Measurements from ENCODE around the gene TLN1.

The TLN1 gene

DNA sequence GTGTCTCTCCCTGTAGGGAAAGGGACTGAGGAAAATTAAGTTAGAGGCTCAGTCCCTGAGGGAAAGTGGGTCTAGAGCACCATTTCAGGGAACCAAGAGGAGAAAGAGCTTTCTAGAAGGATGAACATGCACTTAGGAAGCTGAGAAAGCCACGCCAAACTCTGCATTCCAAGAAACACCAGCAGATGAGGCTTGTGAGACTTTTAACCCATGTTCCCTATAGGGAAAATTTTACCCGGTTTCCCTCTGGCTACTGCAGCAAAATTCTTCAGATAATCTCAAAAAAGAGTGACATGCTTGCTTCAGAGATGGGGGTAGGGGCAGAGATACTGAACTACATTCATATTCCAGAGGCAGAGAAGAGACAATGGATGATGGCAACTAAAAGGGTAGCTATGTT, 8.6 kb downstream of the TLN1 start (continued):
- TF ChIP-seq, protein P1, sequence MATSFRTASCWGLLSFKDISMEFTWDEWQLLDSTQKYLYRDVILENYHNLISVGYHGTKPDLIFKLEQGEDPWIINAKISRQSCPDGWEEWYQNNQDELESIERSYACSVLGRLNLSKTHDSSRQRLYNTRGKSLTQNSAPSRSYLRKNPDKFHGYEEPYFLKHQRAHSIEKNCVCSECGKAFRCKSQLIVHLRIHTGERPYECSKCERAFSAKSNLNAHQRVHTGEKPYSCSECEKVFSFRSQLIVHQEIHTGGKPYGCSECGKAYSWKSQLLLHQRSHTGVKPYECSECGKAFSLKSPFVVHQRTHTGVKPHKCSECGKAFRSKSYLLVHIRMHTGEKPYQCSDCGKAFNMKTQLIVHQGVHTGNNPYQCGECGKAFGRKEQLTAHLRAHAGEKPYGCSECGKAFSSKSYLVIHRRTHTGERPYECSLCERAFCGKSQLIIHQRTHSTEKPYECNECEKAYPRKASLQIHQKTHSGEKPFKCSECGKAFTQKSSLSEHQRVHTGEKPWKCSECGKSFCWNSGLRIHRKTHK (tag by site-specific recombination; IDR thresholded peaks at IDR 0.05): no peak

DNA sequence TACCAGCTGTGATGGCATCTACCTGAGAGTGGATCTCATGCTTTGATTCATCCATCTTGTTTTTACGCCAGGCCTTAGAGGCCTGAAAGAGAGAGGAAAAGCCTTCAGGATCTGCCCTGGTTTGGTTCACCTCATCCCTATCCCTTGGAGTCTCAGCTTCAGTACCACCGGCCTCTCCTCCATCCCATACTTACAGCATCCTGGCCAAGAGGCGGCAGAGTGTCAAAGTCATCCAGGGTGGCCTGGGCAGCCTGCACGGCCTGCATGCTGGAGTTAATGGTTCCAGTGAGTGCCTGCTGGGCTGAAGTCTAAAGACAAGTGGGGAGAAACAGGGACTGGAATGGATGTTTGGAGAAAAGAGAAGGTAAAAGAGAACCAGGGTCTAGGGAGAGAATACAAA, 12.4 kb downstream of the TLN1 start:
- TF ChIP-seq ZNF530 (tag by site-specific recombination; IDR thresholded peaks at IDR 0.05; ENCODE audit: low read depth): no peak
- TF ChIP-seq ZSCAN23 (tag by site-specific recombination; IDR thresholded peaks at IDR 0.05): no peak
- TF ChIP-seq, protein P2, sequence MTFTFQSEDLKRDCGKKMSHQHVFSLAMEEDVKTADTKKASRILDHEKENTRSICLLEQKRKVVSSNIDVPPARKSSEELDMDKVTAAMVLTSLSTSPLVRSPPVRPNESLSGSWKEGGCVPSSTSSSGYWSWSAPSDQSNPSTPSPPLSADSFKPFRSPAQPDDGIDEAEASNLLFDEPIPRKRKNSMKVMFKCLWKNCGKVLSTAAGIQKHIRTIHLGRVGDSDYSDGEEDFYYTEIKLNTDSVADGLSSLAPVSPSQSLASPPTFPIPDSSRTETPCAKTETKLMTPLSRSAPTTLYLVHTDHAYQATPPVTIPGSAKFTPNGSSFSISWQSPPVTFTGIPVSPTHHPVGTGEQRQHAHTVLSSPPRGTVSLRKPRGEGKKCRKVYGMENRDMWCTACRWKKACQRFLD (tag by site-specific recombination; IDR thresholded peaks at IDR 0.05): no peak
- TF ChIP-seq ZNF660 (tag by site-specific recombination; IDR thresholded peaks at IDR 0.05): no peak
- TF ChIP-seq, protein P3, sequence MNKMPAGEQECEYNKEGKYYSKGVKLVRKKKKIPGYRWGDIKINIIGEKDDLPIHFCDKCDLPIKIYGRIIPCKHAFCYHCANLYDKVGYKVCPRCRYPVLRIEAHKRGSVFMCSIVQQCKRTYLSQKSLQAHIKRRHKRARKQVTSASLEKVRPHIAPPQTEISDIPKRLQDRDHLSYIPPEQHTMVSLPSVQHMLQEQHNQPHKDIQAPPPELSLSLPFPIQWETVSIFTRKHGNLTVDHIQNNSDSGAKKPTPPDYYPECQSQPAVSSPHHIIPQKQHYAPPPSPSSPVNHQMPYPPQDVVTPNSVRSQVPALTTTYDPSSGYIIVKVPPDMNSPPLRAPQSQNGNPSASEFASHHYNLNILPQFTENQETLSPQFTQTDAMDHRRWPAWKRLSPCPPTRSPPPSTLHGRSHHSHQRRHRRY (tag by site-specific recombination; IDR thresholded peaks at IDR 0.05): no peak
- no peak for TF ChIP-seq ZNF248 (tag by site-specific recombination; IDR thresholded peaks at IDR 0.05)
- TF ChIP-seq ZNF132 (tag by site-specific recombination; IDR thresholded peaks at IDR 0.05; ENCODE audit: borderline replicate concordance): no peak
- TF ChIP-seq ZNF366 (tag by site-specific recombination; conservative IDR thresholded peaks at IDR 0.05): no peak
- no peak for TF ChIP-seq ZNF677 (tag by site-specific recombination; IDR thresholded peaks at IDR 0.05)
- TF ChIP-seq ZNF426 (tag by site-specific recombination; IDR thresholded peaks at IDR 0.05): no peak
- no peak for TF ChIP-seq KLF9 (tag by site-specific recombination; IDR thresholded peaks at IDR 0.05; ENCODE audit: low read depth)
- no peak for TF ChIP-seq ZXDB (tag by site-specific recombination; IDR thresholded peaks at IDR 0.05)
- TF ChIP-seq ZNF175 (tag by site-specific recombination; IDR thresholded peaks at IDR 0.05): no peak
- TF ChIP-seq BCL11B (tag by site-specific recombination; IDR thresholded peaks at IDR 0.05; ENCODE audit: low read depth): no peak
- no peak for TF ChIP-seq ZNF394 (tag by site-specific recombination; IDR thresholded peaks at IDR 0.05; ENCODE audit: borderline replicate concordance)
- TF ChIP-seq KLF1 (tag by site-specific recombination; IDR thresholded peaks at IDR 0.05): no peak
- no peak for TF ChIP-seq ZNF571 (tag by site-specific recombination; IDR thresholded peaks at IDR 0.05)
- no peak for TF ChIP-seq ZNF548 (tag by site-specific recombination; IDR thresholded peaks at IDR 0.05)
- no peak for TF ChIP-seq ZNF416 (tag by site-specific recombination; IDR thresholded peaks at IDR 0.05)
- no peak for TF ChIP-seq ZNF174 (tag by site-specific recombination; IDR thresholded peaks at IDR 0.05)
- no peak overlapping the region for H3K27ac ChIP-seq (ENCODE audit: extremely low read depth, low read depth, low read length)
- H3K4me1 ChIP-seq (ENCODE audit: control insufficient read depth, insufficient read depth, low read length): no peaks in the 10 kb centered on the region
- H3K4me3 ChIP-seq (ENCODE audit: low read depth, low read length): no peak overlapping the region
- H3K9me3 ChIP-seq (ENCODE audit: control insufficient read depth, insufficient read depth, low read depth, low read length): no peaks in the 10 kb centered on the region
- ChIA-PET CTCF (interaction anchor here (0.7 kb wide), 1 partner anchor 23 kb away, joined by 3 read pairs; no protein-coding TSS in a partner anchor), POLR2A (interaction anchor here (4.0 kb wide), 1 partner anchor 12 kb away, joined by 21 read pairs; the partner anchor contains the start of genes CREB3 and TLN1)
- peaks cover 14 to 99% of the 10 kb centered on the region in 2 experiments for H3K36me3 ChIP-seq (ENCODE audit: control insufficient read depth in 2 of 2, insufficient read depth in 1 of 2, low read length in 2 of 2)
